HEK293T (cell line): ENCODE results near the gene RAB26.
"Not testable (repeated sequence)": the region's sequence is repeated elsewhere in the genome, so short reads cannot be mapped to it uniquely, and the experiment has no call there.

Experiments
- BHLHE40 ChIP-seq: fragments of 450-650 bp; IDR thresholded peaks from 2 replicates; pipeline ENCODE4 v1.6.1; 2016; ENCODE audit warnings: mild to moderate bottlenecking, moderate library complexity, borderline replicate concordance
- CTBP1 ChIP-seq: fragments of 450-650 bp; IDR thresholded peaks from 2 replicates; pipeline ENCODE4 v1.6.1; 2016; ENCODE audit warnings: borderline replicate concordance
- ELF4 ChIP-seq: fragments of 450-650 bp; IDR thresholded peaks from 2 replicates; pipeline ENCODE4 v1.6.1; 2017; ENCODE audit warnings: antibody characterized with exemption
- FOXA1 ChIP-seq: fragments of 450-650 bp; IDR thresholded peaks from 2 replicates; pipeline ENCODE4 v1.6.1; 2016; ENCODE audit warnings: mild to moderate bottlenecking
- FOXM1 ChIP-seq: fragments of 450-650 bp; IDR thresholded peaks from 2 replicates; pipeline ENCODE4 v1.6.1; 2017; ENCODE audit warnings: mild to moderate bottlenecking, borderline replicate concordance
- HDGF ChIP-seq: fragments of 450-650 bp; IDR thresholded peaks from 2 replicates; pipeline ENCODE4 v1.6.1; 2017; ENCODE audit warnings: antibody characterized with exemption, borderline replicate concordance
- LEF1 ChIP-seq: fragments of 450-650 bp; IDR thresholded peaks from 2 replicates; pipeline ENCODE4 v1.6.1; 2017; ENCODE audit warnings: mild to moderate bottlenecking, borderline replicate concordance
- SP1 ChIP-seq: fragments of 450-650 bp; IDR thresholded peaks from 2 replicates; pipeline ENCODE4 v1.6.1; 2017

- not testable (repeated sequence) for TF ChIP-seq HDGF, ELF4, CTBP1, FOXM1, SP1, BHLHE40, LEF1, FOXA1
Measured at GRCh38 chr16:2117341-2117740, 31.1 kb upstream of the RAB26 start.
